Dermis microvascular lymphatic vessel endothelial cell (primary cell): ENCODE measurements around the gene PTPRG. TPM values are rescaled to one million over a fixed set of nuclear protein-coding genes. Genes with fewer than 3 reads are reported as not detected.
"Not testable (repeated sequence)": the region's sequence is repeated elsewhere in the genome, so short reads cannot be mapped to it uniquely, and the experiment has no call there.

Experiments used
- DNase-seq, 2 donors: peaks; one replicate each; pipeline versions ENCODE4 v3.0.0 to v3.0.0-alpha.2; 2010; ENCODE audit warnings: low read depth in 2 of 2
- total RNA-seq: library from RNA; depleted of rRNA; stranded (reverse); fragments of >200 nt; gene quantifications from 2 replicates; pipeline ENCODE4 v1.2.1, GENCODE V29; 2014

Gene PTPRG
- total RNA-seq, 1 donor from 2014 or later: 8.6 TPM

DNA sequence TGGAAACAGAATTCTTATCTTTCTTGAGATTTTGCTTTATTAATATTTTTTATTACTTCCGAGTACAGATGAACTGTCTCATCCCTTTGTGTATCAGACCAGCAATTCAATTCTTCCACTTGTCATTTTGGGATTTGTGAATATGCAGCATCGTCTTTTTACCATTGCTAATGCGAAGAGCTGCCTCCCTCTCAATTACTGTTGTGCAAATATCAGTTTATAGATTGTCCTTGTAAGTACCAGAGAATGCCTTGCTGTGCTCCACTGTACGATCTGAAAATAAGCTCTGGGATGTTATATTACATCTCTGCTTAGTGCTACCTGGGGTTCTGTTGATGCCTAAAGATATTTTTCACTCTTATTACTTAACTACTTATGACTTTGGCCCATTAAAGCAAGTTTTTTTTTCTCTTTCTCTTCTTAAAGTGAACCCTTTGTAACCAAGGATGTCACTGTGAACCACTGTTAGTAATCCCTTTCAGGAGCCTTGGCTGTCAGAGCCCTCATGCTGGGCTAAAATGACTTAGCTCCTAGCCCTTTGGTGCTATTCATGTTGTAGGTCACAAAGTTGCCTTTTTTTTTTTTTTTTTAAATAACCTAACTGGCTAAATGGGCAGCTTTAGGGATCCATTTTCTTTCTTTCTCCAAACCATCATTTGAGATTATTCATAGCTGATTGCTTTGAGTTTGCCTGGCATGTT is 429.1 kb downstream of the PTPRG start:
- no peak for DNase-seq

DNA sequence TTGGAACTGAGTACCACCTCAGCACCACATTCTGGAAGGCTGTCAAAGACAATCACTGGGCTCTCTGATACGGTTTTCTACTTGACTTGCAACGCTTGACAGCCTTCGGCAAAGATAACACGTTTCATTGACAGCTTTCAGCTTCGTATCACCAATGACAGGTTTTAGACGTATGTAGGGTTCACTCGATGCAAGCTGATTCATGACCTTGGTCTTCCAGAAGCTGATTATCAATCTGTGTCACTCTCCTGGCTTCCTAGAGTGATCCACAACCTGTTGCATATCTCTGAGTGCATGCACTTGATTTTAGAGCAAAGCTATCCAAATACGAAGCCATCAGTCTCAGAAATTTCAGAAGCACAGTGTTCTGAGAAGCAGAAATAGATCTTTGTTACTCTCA is 430.3 kb downstream of the PTPRG start:
- no peak for DNase-seq

- no peak for DNase-seq
Measured at GRCh38 chr3:61996366-61996765, 435.0 kb downstream of the PTPRG start.

GRCh38 chr3:61997101-61997500 is 435.7 kb downstream of the PTPRG start:
- DNase-seq: no peak

- DNase-seq: no peak
Measured at GRCh38 chr3:62003835-62004234, 442.5 kb downstream of the PTPRG start.

DNA sequence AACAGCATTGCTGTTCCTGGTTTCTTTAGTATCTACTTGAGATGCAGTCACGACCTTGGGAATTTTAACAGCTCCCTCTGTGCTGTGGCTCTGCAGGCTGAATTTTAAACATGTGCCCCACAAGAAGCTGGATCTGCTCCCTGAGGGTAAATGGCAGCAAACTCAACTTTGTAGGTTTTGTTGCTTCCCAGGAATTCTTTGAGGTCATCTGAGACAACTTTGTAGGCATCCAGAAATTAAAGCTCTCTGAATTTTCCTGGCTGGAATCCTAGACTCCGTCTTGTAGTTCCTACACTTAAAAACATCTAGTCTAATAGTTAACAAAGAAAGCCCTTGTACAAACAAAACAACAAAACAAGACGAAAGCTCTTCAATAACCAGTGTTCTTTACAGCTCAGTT is 445.7 kb downstream of the PTPRG start:
- DNase-seq: no peak

DNA sequence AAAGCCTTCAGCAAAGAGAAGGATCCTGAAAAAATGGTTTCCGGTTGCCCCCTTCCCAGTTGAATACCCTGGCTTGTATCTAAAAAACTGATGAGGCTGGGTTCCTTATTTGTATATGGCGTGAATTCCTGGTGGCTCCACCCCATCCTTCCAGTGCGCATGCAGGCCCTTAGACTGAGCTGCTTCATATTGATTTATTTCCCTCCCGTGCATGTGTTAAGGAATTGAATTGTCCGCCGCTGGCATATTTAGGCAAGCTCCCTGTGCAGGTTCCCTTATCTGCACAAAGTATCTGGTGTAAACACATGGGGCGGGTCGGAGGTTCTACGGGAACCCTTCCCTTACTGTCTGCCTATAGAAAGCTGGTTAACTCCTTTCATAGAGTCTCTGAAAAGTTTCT is 449.6 kb downstream of the PTPRG start:
- no peak for DNase-seq

- DNase-seq: no peak
Measured at GRCh38 chr3:62011666-62012065, 450.3 kb downstream of the PTPRG start.

GRCh38 chr3:62013951-62014350 is 452.6 kb downstream of the PTPRG start:
- no peak for DNase-seq

DNA sequence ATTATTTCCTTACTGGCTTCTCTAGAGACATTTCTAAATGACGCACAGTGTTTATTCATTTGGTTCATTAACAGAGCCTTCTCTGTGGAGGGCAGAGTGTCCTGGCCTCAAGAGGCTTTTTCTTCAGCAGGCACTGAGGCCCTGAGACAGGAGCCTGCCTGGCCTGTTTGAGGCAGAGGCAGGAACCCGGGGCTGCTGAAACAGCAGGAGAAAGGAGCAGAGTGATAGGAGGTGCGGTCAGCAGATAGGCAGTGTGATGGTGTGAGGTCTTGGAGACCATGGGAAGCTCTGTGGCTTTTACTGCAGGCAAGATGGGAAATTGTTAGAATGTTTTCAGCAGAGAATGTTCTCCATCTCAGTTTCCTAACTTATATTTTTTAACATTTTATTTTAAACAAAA is 453.7 kb downstream of the PTPRG start:
- DNase-seq: no peak

DNA sequence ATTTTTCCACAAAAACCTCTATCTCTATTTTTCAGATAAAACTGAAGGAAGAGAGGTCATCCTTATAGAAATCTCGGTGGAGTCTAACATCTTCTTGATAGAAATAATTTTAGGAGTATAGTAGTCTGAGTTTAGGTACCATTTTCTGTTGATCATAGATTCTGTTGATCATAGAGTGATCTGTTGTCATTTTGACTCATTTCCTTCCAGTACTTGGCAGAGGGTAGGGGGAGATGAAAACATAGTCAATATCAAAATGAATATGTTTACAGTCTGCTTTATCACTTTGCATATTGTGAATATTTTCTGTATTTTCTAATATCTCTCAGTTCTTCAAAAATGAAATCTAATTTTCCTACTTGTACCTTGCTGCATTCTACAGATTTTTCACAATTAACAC is 458.5 kb downstream of the PTPRG start:
- DNase-seq: peak in 1 of 2 donors; percentile 66

- no peak for DNase-seq
Measured at GRCh38 chr3:62020706-62021105, 459.3 kb downstream of the PTPRG start.

DNA sequence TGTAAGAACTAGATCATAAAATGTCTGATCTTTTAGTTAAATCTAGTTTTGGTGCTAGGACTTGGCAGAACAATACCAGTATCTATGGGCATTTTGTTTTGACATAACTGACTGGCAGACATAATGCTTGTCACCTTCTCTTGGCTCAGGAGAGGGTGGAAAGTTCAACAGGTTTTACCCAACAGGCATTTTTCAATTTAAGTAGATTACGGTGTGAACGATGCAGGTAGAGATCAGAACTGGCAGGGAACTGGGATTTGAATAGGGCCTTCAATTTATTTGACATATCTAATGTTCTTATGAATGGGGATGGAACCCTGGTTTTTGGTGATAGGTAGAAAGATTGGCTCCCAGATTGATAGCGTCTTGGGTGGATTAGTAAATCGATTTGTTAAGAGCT is 460.9 kb downstream of the PTPRG start:
- DNase-seq: no peak

DNA sequence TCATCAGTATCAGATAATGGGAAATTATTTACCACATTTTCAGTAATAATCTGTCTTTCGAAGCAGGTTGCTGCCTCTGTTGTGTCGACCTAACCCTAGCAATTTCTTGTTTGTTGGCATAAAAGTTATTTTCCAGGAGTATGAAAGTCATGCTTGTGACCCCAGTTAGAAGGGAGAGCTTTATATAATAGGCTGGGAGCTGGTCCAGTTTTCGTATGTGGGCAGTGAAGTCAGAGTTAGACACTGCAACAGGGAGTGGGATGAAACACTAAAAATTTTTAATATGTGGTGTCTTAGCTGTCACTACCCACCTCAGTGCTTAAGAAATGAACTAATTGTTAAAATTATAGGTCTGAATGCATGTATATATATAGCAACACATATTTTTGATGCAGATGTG is 463.5 kb downstream of the PTPRG start:
- no peak for DNase-seq

GRCh38 chr3:62025913-62026312 is 464.5 kb downstream of the PTPRG start:
- DNase-seq: no peak

- no peak for DNase-seq
Measured at GRCh38 chr3:62027241-62027640, 465.9 kb downstream of the PTPRG start.

- DNase-seq: no peak
Measured at GRCh38 chr3:62027796-62028195, 466.4 kb downstream of the PTPRG start.

- no peak for DNase-seq
Measured at GRCh38 chr3:62028236-62028635, 466.9 kb downstream of the PTPRG start.

DNA sequence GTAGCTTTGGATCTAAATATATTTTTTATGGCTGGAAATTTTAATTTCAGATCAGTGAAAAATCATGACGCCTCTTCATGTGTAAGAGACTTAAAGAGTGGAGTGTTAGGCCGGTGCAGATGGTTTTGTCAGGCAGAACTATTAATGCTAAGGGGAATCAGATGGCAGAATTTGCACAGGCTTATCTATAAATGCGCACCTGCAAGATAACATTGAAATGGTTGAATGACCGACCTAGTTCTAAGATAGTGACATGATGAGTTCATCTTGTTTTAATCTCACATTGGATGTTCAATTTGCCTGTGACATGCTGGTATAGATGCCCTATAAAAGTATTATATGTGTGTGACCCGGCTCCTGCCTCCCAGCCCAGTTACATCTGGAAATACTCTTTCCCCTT is 471.4 kb downstream of the PTPRG start:
- no peak for DNase-seq

GRCh38 chr3:62035402-62036057 is 474.2 kb downstream of the PTPRG start:
- no peak for DNase-seq

GRCh38 chr3:62036726-62037125 is 475.4 kb downstream of the PTPRG start:
- no peak for DNase-seq

GRCh38 chr3:62038798-62039197 is 477.4 kb downstream of the PTPRG start:
- DNase-seq: not testable (repeated sequence)

DNA sequence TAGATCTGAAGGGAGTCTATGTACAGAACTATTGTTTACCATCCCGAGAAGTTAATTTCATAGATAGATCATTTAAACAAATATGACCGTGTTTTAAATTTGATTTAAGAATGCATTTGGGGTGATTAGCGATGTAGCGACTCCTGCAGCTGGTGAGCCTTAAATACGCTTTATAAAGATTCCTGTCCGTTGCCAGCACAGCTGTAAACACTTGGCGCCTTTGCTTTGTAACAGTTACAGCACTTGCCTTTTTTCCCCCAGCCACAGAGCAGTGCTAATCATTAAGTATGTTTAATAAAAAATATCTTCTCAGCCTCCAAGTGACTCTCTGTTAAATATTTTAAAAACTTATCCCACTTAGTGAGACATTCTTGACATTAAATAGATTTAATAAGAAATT is 478.2 kb downstream of the PTPRG start:
- no peak for DNase-seq
